Endometrial microvascular endothelial cells (primary cell): Measurements from ENCODE around the gene OTP. TPM values are rescaled to one million over a fixed set of nuclear protein-coding genes. Genes with fewer than 3 reads are reported as not detected.

ENCODE experiments used
- in situ Hi-C: cut with HindIII; loops from 2 replicates; pipeline ENCODE4 v1.10.0; 2017; ENCODE audit warnings: low sequenced_read_pairs, low pct_unique_long_range_greater_than_20kb; ENCODE audit errors: inconsistent ontology term
- total RNA-seq: library from RNA; depleted of rRNA; stranded (reverse); fragments of >200 nt; gene quantifications from one replicate; pipeline ENCODE4 v1.2.3, GENCODE V29; 2015; ENCODE audit errors: inconsistent ontology term

OTP gene
- total RNA-seq, 1 donor from 2014 or later = not detected

DNA sequence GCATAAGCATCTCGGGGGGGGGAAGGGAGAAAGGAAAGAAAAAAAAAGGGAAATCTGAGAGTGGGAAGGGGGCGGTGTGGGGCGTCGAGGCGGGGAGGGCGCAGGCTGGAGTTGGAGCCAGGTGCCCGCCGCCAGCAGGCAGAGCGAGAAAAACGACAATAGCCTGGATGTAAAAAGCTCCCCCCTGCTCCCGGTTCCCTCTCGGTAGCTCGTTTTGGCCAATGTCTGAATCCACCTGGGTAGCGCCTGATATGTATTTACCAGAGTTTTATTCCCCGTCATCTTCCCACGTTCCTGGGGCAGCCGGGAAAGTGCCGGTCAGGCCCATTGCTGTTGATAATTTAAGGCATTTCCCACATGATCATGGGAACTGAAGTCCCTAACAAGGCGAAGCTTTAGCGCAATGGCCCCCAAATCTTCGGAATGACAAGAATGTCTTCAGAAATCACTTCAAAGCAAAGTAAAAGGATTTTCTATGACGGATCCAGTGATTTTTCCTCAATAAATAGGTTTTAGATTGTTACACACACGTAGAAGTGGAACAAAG lies 3.0 kb upstream of the OTP start:
- in situ Hi-C loops = no loop called here

DNA sequence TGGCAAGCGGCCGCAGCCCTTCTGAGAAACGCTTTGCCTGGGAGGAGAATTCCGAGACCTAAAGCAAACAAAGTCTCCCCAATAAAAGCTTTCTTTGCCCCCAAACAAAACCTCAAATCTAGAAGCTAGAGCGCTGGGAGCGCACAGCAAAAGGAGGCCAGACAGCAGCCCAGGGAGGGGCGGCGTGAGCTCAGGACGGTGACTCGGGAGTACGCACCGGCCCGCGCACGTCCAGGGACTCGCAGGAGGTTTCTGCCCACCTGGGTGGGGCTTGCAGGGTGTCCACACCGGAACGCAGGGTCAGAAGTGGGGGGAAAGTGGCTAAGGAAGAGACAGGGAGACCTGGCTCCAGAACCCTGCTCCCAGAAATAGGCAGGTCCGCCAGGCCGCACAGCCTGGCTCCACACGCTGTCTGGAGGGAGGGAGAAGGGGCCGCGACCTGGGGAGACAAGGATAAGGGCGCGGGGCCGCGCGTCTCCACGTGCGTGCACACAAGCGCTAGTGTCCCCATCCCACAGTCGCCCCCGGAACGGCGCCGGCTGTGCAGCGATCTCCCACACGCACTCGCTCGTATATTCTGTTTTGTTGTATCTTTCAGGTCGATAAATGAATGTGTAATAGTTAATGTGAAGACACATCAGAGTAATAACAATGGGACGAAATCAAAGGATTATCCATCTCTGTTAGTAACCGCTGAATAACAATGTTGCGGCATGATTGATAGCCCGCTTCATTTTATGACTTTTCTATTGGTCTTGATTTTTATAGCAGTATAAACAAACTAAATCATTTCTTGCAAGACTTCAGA lies 2.3 kb upstream of the OTP start:
- in situ Hi-C loops = no loop called here

DNA sequence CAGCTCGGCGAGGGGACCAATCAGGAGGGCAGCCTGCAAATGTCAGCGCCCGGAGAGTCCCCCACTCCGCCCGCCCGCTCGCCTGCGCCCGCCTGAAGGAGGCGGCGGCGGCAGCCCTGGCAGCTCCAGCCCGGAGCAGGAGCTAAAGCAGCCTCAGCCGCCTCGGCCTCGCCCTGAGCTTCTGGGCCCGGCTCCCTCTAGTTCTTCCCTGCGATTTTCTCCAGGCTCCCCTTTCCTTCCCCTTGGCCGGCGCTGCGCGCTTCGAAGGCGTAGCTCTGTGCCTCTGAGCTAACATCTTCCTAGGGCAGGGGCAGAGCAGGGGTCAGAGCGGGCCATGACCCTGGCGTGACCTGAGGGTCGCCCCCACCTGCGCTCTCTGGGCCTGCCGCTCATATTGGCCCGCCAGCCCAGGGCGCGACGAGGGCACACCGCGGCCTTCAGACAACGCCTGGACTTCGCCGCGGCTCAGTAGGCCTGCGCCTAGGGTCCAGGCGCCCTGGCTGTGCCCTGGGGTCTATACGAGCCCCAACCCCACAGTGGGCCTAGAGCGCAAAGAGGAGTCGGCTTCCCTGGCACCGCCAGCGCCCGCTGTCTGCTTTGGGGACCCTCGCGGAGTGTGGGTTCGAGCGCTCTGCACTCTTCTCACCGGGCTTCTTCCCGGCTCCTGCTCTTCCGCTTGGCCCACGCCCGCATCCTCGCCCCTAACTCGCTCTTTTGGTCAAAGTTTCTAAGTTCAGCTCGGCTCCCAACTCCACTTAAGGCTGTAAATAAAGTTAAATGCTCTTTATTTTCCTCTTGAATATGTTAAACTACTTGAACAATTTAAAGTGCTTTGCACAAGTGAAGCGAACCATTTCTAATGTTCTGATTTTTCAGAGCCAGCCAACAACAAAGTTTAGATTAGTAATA lies 504 bp upstream of the OTP start:
- in situ Hi-C loops = no loop called here

DNA sequence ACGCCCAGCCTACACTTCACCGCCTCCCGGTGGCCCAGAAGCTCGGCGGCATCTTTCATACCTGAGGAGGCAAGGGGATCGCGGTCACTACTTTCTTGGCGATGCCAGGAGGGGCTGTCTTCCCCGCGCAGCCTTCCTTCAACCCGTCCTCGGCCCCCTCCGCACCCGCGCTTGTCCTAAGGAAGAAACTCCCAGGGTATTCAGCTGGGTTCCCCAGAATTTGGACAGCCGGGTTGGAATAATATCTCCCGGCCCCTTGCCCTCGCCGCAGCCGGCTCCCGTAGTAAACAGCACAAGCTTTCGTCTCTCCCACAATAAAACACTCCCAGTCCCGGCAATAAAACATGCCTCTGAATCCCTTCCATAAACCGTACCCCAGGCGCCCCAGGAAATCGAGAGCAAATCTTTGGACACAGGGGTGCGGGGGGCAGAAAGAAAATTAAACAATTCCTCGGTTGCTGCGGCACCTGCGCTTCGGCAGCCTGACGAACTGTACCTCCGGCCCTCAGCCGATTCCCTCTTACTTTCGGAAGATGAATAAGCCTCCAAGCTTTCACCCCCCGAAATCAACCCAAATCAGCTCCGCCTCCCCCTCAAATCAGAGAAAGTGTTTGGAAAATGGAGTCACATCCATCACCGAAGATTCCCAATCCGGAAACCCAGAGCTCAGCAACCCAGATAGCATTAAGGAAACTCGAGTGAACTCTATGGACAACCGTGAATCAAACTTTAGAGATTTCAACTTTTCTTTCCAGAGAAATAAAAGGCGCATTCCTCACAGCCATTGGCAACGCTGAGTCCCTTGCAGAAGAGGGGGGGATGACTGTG lies 1.1 kb downstream of the OTP start:
- in situ Hi-C loops = no loop called here

DNA sequence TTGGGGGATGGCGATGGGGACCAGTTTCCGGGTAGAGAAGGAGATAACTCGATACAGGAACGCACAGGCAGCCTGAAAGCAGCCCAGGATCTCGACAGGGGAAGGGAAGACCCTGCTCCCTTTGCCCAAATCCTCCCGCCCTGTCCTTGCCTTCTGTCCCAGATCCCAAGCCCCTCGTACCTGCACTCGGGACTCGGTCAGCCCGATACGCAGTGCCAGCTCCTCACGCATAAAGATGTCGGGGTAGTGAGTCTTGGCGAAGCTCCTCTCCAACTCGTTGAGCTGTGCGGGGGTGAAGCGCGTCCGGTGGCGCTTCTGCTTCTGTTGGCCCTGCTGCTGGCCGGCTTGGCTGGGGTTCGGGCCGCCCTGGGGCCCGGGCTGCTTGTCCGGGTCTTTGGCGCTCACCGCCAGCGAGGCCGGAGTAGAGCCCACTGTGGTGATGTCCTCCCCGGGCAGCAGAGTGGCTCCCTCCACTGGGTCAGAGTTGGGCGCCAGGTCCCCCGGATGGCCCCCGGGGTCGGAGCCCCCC lies 1.8 kb downstream of the OTP start:
- in situ Hi-C loops = no loop called here

DNA sequence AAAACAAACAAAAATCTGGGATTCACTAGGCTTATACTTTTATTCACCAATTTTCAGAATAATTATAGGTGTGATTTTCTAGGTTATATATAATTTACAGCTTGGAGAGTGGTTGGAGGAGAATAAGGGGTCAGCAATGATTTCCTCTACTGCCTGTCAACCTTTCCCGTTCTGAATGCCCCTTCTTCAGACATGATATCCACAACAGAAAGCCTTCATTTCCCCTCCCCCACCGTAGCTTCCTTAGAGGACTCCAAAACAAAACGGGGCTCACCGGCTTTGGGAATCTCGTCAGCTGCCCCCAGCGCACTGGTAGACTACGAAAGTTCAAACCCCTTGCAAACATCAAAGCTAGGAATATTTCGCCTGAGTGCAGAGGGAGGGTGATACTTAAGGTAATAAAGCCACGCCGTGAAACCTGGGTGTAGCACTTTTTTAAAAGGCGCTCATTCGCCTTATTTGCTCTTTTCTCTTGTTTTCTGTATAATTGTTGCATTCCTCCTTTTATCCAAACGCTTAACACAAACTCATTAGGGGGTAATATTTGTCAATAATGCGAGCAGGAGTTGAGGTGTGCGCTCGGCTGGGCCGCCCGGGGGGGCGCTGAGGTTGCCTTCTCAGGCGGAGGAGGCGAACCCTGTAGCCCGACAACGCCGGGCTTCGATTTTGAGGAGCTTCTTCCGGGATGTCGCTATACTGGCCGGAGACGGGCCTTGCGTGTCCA lies 2.4 kb downstream of the OTP start:
- in situ Hi-C loops = no loop called here

DNA sequence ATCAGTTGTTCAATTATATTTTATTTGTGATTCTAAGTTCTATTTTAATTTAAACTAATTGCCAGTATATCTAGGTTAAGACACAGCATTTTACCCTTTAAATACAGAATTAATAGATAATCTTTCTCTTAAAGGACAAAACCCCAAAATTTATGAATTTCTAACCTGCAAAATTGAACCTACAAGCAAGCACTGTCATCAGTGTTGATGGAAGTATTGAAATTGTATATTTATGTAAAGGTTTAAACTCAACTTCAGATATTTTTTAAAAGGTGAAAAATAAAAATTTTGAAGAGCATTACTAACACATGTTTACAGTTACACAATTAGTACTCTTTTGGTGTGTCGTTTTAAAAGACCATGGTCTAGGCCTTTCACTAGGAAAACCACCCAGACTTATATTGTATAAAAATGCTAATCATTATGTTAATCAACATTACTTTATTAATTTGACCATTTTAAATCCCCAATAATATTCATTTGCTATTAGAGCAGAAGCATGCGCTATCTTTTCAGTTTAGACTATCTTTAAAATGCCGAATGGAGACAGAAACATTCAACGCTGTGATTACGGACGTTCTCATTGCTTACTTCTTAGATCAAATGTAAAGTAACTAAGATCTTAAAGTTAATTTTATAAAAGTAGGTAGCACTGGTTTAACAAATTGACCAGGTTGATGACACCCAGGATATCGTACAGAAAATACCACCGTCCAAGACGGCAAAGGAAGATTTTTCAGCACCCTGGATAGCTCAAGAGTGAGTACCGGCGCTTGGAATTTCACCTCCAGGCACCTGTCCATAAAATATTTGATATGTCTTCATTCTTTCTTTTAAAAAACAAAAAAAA lies 3.2 kb downstream of the OTP start:
- in situ Hi-C loops = no loop called here

DNA sequence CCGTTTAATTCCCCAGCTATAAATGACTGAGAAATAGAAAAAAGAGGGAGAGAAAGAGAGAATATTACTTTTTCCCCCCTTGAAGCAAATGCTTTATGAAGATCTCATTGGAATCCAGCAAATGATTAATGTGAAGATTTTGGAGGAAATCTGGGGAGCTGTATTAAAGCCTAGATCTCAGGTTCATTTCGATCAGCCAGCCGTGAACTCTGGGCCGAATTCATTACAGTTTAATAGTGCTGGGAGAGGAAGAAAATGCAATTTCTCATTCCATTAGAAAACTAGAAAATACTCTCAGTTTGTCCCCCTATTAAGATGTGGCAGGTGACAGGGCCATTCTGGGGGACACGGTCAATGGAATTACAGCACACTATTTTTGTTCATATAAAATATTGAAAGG lies 4.8 kb downstream of the OTP start:
- in situ Hi-C loops = no loop called here

DNA sequence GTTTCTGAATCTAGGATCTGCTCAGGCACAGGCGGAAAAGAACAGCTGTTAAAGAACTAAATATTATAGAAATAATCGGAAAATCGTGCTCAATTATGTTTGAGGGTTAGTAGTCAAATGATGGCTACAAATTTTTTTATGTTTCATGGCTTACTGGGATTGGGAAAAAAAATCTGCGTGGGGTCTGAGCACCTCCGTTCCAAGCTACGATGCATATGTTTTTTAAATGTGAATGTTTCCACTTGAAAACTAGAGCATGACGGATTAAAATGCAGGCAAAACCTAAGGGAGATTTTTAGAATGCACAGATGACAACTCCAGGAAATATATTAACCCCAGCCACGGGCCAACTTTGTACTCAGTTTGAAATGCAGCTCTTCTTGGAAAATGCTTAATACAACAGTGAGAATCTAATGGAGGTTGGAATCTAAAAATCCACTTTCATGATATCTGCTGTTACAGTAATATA lies 5.3 kb downstream of the OTP start:
- in situ Hi-C loops = no loop called here

DNA sequence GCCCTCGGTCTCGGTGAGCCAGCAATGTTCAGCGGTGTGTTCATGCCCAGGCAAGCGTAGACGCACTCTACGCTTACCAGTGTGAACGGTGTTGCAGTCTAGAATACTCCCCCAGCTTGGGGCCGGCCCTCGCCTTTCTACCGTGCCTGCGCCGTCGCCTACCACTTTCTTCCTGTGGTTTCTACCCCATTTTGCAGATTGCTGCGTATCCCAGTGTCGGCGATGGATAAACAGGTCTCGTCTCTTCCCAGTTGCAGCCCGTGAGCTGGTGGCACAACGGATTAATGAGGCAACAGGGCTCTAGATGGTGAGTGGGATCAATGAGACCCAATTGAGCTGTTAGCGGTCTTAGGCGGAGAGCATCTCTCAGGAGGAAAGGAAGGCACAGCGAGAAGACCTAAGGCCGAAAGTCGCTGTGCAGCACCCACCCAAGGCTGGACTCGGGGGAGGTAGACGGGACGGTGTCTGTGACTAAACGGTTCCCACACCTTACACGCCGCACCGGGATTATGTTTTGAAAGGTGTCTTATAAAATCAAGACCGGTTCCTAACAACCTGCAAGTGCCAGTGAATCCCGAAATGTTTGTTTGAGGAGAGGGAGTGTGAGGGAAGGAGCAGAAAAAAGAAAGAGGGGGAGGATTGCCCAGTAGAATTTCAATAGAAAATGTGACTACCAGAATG lies 5.8 kb downstream of the OTP start:
- in situ Hi-C loops = no loop called here

DNA sequence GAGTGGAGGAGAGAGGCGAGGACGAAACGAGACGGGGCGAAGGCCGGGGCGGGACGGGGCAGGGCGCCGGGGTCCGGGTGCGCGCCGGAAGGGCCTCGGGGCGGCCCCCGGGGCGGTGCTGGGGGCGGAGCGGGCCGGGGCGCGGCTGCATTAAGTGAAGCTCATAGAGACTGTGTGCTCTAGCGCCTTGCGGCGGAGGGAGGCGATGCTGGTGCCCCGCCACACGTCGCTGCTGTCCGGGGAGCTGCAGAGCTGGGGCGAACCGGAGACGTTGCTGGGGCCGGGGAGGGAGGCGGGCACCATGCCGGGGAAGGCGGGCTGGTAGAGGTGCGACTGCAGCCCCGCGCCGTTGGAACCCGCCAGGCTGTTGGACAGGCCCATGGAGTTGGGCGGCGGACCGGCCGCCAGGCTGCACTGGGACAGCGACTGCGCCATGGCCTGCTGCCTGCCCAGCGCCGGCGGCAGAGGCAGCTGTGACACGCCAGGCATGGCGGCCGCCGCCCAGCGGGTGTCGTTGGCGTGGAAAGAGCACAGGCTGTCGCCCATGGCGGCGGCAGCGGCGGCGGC lies 8.3 kb downstream of the OTP start:
- in situ Hi-C loops = no loop called here

DNA sequence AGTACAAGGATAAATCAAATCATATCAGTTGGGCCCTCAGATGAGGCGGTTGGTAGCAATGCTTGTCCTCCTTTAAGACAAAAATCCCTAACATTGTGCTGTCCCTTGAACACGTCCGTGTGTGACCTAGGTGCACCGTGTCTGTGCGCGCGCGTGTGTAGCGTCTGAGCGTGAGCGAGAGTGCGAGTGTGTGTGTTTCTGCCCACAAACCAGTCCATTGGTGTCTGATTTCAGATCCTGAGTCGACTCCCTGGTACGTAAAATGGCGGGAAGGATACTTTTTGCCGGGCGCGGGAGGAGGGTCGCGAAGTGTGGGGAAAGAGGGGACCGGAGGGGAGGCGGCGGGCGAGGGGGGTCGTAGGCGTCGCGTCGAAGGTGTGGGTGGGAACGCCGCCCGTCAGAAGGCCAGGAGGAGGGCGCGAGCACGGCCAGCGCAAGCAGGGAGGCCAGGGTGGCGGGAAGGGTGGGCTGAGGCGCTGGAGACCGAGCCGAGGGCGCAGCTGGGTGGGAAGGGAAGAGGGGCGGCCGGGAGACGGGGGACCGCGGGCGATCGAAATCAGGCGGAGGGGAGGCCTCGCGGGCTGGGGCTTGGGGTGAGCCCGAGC lies 8.9 kb downstream of the OTP start:
- in situ Hi-C loops = no loop called here

DNA sequence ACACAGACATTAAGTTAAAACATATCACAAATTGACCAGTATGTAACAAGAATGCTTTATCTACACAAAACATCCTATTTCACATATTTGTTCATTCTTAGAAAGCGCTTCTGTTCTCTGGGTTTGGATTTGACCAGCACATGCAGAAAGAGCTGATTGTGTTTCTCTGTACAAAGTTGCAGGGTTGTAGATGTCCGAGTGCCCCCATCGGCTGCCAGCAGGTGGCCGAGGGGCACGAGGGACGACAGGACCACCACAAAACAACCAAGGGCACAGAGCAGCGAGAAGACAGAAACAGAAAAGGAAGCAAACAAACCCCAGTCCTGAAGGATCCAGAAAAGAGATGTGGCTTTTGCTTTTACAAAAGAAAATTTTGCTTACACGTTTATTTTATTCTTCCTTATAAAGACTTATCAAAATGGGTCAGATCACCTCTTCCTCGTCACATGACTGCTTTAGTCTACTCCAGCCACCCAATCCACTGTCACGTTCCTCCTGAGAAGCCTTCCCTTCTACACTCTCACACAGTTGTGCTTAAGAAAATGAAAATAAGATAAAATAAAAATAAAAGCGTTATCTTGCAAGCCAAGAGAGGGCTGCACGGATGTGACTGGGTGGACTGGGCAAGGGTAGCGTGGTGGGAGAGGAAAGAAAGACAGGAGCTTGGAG lies 9.5 kb downstream of the OTP start:
- in situ Hi-C loops = no loop called here

DNA sequence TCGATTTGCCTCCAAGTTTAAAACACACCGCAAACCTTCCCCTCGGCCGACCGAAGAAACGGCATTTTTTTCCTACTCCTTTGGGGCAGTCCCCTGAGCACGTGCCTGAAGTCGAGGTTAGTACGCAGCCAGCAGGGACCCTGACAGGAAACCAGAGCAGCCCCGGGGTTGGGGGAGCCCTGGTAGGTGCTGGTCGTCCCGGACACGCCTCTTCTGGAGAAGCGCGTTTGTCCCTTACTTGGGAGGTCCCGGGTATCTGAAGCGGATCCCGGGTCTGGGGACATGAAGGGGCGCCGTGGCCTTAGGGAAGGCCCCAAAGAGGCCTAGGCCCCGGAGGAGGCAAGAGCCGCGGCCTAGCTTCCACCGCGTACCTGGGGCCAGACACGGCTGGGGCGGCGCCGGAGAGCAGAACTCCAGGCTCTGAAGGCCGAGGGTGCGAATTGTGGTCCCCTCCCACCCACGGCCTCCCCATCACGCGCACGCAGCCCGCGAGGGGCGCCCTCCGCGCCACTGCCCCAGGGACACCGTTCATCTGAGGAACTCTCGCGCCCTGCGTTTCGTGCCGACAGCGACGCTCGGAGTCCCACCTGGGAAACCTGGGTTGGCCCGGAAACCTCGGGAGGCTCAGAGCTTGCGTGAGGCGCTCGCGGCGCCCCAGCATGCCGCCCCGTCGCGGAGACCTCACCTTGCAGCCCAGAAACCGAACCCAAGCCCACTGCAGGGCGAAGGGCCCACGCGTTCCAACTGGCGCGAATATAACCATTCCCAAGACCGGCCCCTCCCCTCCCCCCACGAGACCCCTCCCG lies 10.4 kb downstream of the OTP start:
- in situ Hi-C loops = no loop called here
